ENCODE data around the gene MED13L.

Gene MED13L

GRCh38 chr12:115944837-115945490 is 332.5 kb downstream of the MED13L start:
- no peak for DNase-seq (ENCODE audit: low spot score)

DNA sequence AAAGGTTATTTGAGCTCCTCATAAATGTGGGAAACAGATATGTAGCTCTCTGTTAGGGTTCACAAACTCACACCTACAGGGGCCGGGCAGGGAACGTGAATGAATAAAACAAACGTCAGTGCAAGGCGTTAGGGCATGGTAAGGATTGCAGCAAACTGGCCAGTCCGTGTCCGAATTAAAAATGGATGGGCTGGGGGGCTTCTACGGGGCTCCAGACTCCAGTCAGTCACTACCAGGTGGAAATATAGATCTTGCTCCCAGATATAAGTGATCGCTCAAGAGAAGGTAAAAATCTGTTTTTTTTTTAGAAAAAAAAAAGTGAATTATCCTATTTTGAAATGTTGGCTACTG is 333.1 kb downstream of the MED13L start:
- no peak for DNase-seq (ENCODE audit: low spot score)

DNA sequence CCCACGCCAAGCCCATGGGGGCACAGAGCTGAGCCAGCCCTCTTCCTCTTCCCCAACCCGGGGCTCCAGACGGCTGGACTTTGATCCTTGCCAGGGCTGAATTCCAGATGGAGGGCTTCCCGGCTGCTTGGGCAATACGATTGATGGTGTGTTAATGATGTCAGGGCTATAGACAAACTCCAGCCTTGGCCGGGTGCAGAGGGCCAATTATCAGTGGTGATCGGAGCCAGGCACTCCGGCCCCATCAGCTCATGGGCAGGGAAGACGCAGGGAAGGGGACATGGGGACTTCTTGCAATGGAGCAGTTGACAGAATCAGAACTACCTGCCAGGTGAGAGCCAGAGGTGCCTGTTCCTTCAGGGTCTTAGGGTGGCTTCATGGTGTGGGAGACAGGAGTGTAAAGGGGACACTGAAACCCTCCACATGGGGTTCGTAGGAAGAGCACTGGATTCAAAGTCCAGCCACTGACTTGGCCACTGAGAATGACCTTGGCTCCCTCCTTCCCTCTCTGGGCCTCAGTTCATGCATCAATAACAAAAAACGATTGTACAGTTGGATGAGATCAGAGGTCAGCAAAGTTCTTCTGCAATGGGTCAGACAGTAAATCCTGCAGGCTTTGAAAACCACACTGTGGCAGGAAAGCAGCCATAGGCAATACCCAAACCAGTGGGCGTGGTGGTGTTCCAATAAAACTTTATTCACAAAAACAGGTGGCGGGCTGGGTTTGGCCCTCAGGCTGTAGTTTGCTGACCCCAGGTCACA is 333.7 kb downstream of the MED13L start:
- DNase-seq (ENCODE audit: low spot score): no peak

DNA sequence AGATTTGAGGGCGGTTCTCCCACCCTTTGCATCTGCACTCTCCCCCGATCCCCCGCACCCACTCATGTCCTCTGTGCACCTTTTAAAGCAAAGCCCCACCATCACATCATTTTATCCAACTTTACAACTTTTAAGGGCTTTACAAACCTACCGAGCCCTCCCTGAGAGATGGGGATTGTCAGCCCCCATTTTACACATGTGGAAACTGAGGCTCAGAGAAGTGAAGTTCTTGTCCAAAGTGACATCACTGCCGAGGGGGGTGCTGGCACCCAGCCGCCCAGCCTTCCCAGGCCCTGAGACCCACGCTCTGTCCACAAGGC is 334.2 kb downstream of the MED13L start:
- no peak for DNase-seq (ENCODE audit: low spot score)

DNA sequence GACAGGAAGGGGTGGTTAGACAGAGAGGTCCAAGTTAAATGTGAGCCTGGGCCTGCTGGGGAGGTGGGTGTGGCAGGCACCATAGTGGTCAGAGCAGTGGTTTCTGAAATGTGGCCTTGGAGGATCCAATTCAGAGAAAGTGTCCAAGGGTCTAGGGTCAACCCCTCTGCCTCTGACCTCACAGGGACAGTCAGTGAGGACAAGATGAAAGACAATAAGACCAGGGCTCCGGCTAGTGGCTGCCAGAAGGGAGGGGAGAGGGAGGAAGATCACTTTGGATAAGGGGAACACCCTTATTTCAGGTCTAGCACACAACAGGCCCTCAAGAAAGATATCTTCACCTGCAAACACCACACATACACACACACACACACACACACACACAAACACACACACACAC is 335.1 kb downstream of the MED13L start:
- no peak for DNase-seq (ENCODE audit: low spot score)

- no peak for DNase-seq (ENCODE audit: low spot score)
Observed at GRCh38 chr12:115941362-115941761, 336.1 kb downstream of the MED13L start.

- no peak for DNase-seq (ENCODE audit: low spot score)
Observed at GRCh38 chr12:115938794-115939377, 338.6 kb downstream of the MED13L start.

- no peak for DNase-seq (ENCODE audit: low spot score)
Observed at GRCh38 chr12:115936997-115937916, 340.2 kb downstream of the MED13L start.

DNA sequence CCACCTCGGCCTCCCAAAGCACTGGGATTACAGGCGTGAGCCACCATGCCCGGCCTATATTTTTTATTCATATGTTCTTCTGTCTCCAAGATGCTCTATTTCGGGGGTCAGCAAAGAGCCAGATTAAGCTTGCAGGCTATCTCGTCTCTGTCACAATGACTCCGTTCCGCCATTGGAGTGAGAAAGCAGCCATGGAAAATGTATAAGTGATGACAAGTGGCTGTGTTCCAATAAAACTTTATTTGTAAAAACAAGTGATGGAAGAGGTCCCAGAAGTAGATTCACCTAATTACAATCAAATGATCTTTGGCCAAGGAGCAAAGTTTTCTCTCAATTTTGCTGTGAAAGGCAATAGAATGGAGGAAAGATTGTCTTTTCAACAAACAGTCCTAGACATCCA is 342.6 kb downstream of the MED13L start:
- no peak for DNase-seq (ENCODE audit: low spot score)

GRCh38 chr12:115934046-115934445 is 343.4 kb downstream of the MED13L start:
- DNase-seq (ENCODE audit: low spot score): no peak

DNA sequence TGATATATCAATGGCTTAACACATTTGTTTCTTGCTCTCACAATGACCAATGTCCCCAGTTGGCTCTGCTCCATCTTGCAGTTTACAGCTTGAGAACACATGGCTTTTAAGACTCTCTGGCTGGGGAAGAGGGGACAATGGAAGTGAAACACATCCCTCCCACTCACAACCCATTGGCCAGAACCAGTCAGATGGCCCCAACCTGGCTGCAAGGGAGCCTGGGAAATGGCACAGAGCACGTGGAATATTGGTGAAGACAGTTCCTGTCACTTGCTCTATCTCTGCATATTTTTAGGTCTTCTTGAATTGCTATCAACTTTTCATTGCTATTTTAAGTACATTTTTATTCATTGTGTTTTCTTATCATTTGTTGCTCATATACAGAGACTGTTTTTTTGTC is 345.4 kb downstream of the MED13L start:
- no peak for DNase-seq (ENCODE audit: low spot score)

GRCh38 chr12:115930336-115930735 is 347.2 kb downstream of the MED13L start:
- no peak for DNase-seq (ENCODE audit: low spot score)

- DNase-seq (ENCODE audit: low spot score): no peak
Observed at GRCh38 chr12:115926037-115926670, 351.3 kb downstream of the MED13L start.

GRCh38 chr12:115923851-115924250 is 353.6 kb downstream of the MED13L start:
- no peak for DNase-seq (ENCODE audit: low spot score)

DNA sequence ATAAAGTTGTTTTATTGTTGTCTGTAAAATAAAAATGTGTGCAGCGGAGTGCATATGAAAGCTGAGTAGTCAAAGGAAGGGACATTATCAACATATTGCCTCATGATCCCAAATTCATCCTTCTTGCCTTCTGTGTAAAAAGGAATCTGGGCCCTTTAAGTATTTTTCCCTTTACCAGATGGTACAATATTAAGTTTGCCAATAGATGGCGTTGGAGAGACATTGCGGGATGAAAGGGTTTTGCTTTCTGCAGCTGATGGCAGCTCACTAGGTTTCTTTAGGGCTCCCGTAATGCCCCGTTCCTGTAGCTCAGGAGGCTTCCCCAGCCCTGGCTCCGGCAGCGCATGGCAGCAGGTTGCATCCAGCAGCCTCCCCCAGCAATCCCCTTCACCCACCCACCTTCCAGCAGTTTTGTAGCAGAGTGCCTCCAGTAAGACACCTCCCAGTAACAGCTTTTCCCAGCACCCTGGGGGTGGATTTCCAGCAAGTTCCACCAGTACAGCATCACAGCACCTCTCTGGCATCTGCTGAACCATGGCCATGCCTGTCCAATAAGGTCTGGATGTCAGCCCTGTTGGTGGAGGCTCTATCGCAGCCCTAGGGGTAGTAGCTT is 354.4 kb downstream of the MED13L start:
- no peak for DNase-seq (ENCODE audit: low spot score)

GRCh38 chr12:115920395-115921183 is 356.9 kb downstream of the MED13L start:
- no peak for DNase-seq (ENCODE audit: low spot score)

DNA sequence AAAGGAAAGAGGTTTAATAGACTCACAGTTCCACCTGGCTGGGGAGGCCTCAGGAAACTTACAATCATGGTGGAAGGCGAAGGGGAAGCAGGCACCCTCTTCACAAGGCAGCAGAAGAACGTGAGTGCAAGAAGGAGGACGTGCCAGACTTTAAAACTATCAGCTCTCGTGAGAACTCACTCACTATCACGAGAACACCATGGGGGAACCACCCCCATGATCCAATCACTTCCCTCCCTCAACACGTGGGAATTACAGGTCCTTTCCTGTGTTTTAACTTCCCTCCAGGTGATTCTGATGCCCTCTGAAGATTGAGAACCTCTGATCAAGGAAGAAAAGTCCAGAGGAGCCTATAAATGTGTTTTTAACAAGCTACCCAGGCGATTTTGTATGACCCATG is 358.7 kb downstream of the MED13L start:
- no peak for DNase-seq (ENCODE audit: low spot score)

DNA sequence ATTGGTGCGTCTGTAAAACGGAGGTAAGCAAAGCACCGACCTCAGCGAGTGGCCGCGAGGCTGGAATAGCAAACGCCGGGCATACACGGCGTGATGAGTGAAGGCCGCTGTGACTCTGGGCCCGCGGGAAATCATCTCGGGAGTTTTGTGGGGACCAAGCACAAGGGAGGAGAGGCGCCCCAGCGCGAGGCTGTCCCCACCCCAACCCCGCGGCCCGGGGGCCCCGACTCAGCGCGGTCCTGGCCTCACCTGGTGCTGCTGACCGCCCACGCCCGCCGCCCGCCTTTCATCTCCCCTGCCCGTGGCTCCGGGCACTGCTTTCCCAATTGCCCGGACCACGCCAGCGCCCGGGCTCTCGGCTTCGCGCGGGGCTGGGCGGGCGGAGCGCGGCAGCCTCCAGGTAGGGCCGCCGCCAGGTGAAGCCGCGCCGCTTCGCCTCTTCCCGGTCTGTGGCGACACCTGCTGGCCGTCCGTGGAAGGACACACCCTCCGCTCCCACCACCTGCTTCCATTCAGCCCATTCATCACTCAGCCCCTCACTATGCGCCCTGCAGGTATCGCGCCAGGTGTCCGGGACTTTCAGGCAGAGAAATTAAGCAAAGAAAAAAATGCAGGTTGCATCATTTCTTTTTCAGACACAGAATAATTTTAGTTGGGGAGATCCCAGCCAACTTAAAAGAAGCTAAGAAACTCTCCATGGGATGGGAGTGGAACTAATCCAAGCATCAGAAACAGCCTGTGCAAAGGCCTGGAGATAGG is 360.4 kb downstream of the MED13L start:
- DNase-seq (ENCODE audit: low spot score): no peak

GRCh38 chr12:115914122-115914521 is 363.4 kb downstream of the MED13L start:
- DNase-seq (ENCODE audit: low spot score): no peak

DNA sequence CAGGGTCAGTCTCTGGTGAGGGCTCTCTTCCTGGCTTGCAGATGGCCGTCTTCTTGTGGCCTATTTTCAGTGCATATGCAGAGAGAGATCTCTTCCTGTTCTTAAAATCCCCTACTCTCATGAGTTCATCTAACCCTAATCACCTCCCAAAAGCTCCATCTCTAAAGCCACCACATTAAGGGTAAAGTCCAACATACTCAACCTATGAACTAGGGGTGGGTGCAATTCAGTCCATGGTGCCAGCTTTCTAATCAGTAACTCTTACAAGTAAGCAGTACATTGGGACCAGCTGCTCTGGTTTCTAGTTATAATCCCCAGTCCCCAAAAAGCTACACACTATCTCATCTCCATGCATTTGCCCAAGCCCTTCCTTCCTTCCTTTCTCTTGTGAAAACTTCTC is 365.1 kb downstream of the MED13L start:
- DNase-seq (ENCODE audit: low spot score): no peak
